Neural cell (in vitro differentiated cells): ENCODE data around the gene FHIT. TPM values are rescaled to one million over a fixed set of nuclear protein-coding genes. Genes with fewer than 3 reads are reported as not detected.

Source experiments
- H2AFZ ChIP-seq: fragments of 200-600, 300-800 bp; sonication (generic), shearing (Covaris generic); 2 replicates; pipeline ENCODE4 v1.6.0; 2014; ENCODE audit warnings: low read depth, mild to moderate bottlenecking, antibody characterized with exemption, low read length, moderate library complexity
- H3F3A ChIP-seq: fragments of 200-600 bp; shearing (Covaris generic); 2 replicates; pipeline ENCODE4 v1.6.1; 2016; ENCODE audit warnings: mild to moderate bottlenecking, moderate library complexity, mixed read lengths, antibody characterized with exemption, low read length; ENCODE audit not compliant: insufficient read depth, poor library complexity, severe bottlenecking
- H3K27ac ChIP-seq: fragments of 200-600, 300-800 bp; sonication (generic), shearing (Covaris generic); 2 replicates; pipeline ENCODE4 v1.5.1; 2014; ENCODE audit warnings: mild to moderate bottlenecking, low read length, moderate library complexity
- H3K27me3 ChIP-seq: fragments of 300-800, 200-600 bp; sonication (generic), shearing (Covaris generic); 2 replicates; pipeline ENCODE4 v1.6.0; 2014; ENCODE audit warnings: mild to moderate bottlenecking, low read depth, low read length, moderate library complexity; ENCODE audit not compliant: insufficient read depth
- H3K36me3 ChIP-seq: fragments of 300-800, 200-600 bp; sonication (generic), shearing (Covaris generic); 2 replicates; pipeline ENCODE4 v1.5.1; 2014; ENCODE audit warnings: mild to moderate bottlenecking, antibody characterized with exemption, low read length, moderate library complexity; ENCODE audit not compliant: insufficient read depth
- H3K4me2 ChIP-seq: fragments of 300-800, 200-600 bp; sonication (generic), shearing (Covaris generic); 2 replicates; pipeline ENCODE4 v1.6.0; 2014; ENCODE audit warnings: mild to moderate bottlenecking, low read length
- H3K4me3 ChIP-seq: fragments of 300-800, 200-600 bp; sonication (generic), shearing (Covaris generic); 2 replicates; pipeline ENCODE4 v1.5.1; 2014; ENCODE audit warnings: mild to moderate bottlenecking, low read length, moderate library complexity
- H3K79me2 ChIP-seq: fragments of 200-600 bp; shearing (Covaris generic); replicated peaks from 2 replicates; pipeline ENCODE4 v1.6.0; 2014; ENCODE audit warnings: mild to moderate bottlenecking, low read length, moderate library complexity; ENCODE audit not compliant: insufficient read depth
- H3K9ac ChIP-seq: fragments of 300-800, 200-600 bp; sonication (generic), shearing (Covaris generic); 2 replicates; pipeline ENCODE4 v1.6.1; 2016; ENCODE audit warnings: mild to moderate bottlenecking, low read length, mixed read lengths
- H3K9me2 ChIP-seq: fragments of 200-600 bp; shearing (Covaris generic); 2 replicates; pipeline ENCODE4 v1.6.1; 2016; ENCODE audit warnings: mild to moderate bottlenecking, low read length, mixed read lengths; ENCODE audit not compliant: insufficient read depth
- H3K9me3 ChIP-seq: fragments of 200-600, 300-800 bp; sonication (generic), shearing (Covaris generic); 2 replicates; pipeline ENCODE4 v1.6.1; 2016; ENCODE audit warnings: mild to moderate bottlenecking, mixed run types, low read length, moderate library complexity, mixed read lengths
- H4K20me1 ChIP-seq: fragments of 200-600 bp; shearing (Covaris generic); 2 replicates; pipeline ENCODE4 v1.6.1; 2016; ENCODE audit warnings: mild to moderate bottlenecking, mixed run types; ENCODE audit not compliant: insufficient read depth
- CTCF ChIP-seq: fragments of 450-650 bp; IDR thresholded peaks from 2 replicates; pipeline ENCODE4 v1.5.1; 2014; ENCODE audit warnings: antibody characterized with exemption, mild to moderate bottlenecking, moderate library complexity; ENCODE audit not compliant: poor library complexity, severe bottlenecking
- EP300 ChIP-seq: fragments of 450-650 bp; conservative IDR thresholded peaks from 2 replicates; pipeline ENCODE4 v1.6.1; 2014; ENCODE audit warnings: antibody characterized with exemption, mild to moderate bottlenecking, moderate library complexity; ENCODE audit not compliant: poor library complexity, severe bottlenecking
- EZH2 ChIP-seq: fragments of 200-600, 300-800 bp; shearing (Covaris generic), sonication (generic); IDR thresholded peaks from 2 replicates; pipeline ENCODE4 v1.6.1; 2014; ENCODE audit warnings: antibody characterized with exemption, low read length, borderline replicate concordance, mild to moderate bottlenecking; ENCODE audit not compliant: insufficient read depth, poor library complexity, severe bottlenecking
- MXI1 ChIP-seq: fragments of 450-650 bp; conservative IDR thresholded peaks from 2 replicates; pipeline ENCODE4 v1.6.1; 2014; ENCODE audit warnings: antibody characterized with exemption, mild to moderate bottlenecking; ENCODE audit not compliant: poor library complexity, severe bottlenecking
- POLR2AphosphoS5 ChIP-seq: IDR thresholded peaks from 2 replicates; pipeline ENCODE4 v1.6.1; 2012
- RAD21 ChIP-seq: fragments of 450-650 bp; conservative IDR thresholded peaks from 2 replicates; pipeline ENCODE4 v1.6.1; 2014; ENCODE audit warnings: antibody characterized with exemption, mild to moderate bottlenecking, moderate library complexity
- REST ChIP-seq: IDR thresholded peaks from 2 replicates; pipeline ENCODE4 v1.6.1; 2012; ENCODE audit warnings: borderline replicate concordance
- SMC3 ChIP-seq: fragments of 450-650 bp; conservative IDR thresholded peaks from 2 replicates; pipeline ENCODE4 v1.6.1; 2014; ENCODE audit warnings: antibody characterized with exemption, mild to moderate bottlenecking, moderate library complexity; ENCODE audit not compliant: poor library complexity
- TAF1 ChIP-seq: IDR thresholded peaks from 2 replicates; pipeline ENCODE4 v1.6.1; 2012; ENCODE audit warnings: low read depth
- polyA plus RNA-seq: library from polyadenylated mRNA; depleted of rRNA; stranded (reverse); fragments of >200 nt; gene quantifications from 2 replicates; pipeline ENCODE4 v1.2.3, GENCODE V29; 2014

Gene FHIT
- polyA plus RNA-seq, 1 donor from 2014 or later = not detected

GRCh38 chr3:60696428-60697125 is 554.7 kb downstream of the FHIT start:
- H3K9ac ChIP-seq = no peak overlapping the region
- H3K4me3 ChIP-seq = no peak overlapping the region
- no peak overlapping the region for H3K27ac ChIP-seq
- no peaks in the 10 kb centered on the region for H4K20me1 ChIP-seq
- H2AFZ ChIP-seq = no peak overlapping the region
- no peaks in the 10 kb centered on the region for H3K36me3 ChIP-seq
- H3K79me2 ChIP-seq = no peaks in the 10 kb centered on the region
- no peaks in the 10 kb centered on the region for H3K9me2 ChIP-seq
- no peaks in the 10 kb centered on the region for H3F3A ChIP-seq
- TF ChIP-seq CTCF = no peak
- no peak for TF ChIP-seq MXI1
- no peak for TF ChIP-seq POLR2AphosphoS5
- TF ChIP-seq EZH2 = no peak
- TF ChIP-seq RAD21 = no peak
- no peak for TF ChIP-seq EP300
- no peak for TF ChIP-seq REST
- TF ChIP-seq SMC3 = no peak
- no peak for TF ChIP-seq TAF1
- H3K27me3 ChIP-seq = no peaks in the 10 kb centered on the region
- no peak overlapping the region for H3K4me2 ChIP-seq
- no peaks in the 10 kb centered on the region for H3K9me3 ChIP-seq

DNA sequence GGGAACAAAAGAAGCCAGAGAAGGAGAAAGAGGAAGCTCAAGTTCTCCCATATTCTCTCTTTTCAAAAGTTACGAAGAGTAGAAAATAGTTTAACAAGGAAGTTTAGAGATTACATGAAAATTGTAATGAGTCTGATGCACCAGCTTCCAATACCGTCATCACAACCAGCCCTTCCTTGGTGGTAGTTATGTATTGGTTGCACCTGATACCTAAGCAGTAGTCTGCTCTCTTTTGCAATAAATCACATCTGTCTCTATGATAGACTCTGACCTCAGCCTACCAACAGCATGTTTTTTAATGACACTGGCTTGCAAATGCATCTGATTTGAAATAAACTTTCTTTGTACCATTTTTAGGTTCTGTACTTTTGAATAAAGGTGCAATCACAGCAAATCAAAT is 575.8 kb downstream of the FHIT start:
- Histone ChIP-seq H4K20me1 (no peaks in the 10 kb centered on the region), H3K27ac (no peak overlapping the region), H3K9me2 (no peaks in the 10 kb centered on the region), H3K9me3 (no peaks in the 10 kb centered on the region), H3K79me2 (no peaks in the 10 kb centered on the region), H3F3A (no peaks in the 10 kb centered on the region), H3K9ac (no peak overlapping the region), H3K36me3 (no peaks in the 10 kb centered on the region), H3K4me2 (no peak overlapping the region), H3K27me3 (no peaks in the 10 kb centered on the region), H2AFZ (no peak overlapping the region), H3K4me3 (no peak overlapping the region)
- TF ChIP-seq TAF1 = no peak
